Skin of body (tissue), 2 donors: ENCODE results near the gene TC2N. TPM values are rescaled to one million over a fixed set of nuclear protein-coding genes. Genes with fewer than 3 reads are reported as not detected.
"Not testable (repeated sequence)": the region's sequence is repeated elsewhere in the genome, so short reads cannot be mapped to it uniquely, and the experiment has no call there.

Source experiments
- DNase-seq: peaks from one replicate; lab custom pipeline; 2025; lab: John Stamatoyannopoulos, UW
- total RNA-seq: library from RNA; depleted of rRNA; stranded (reverse); fragments of >200 nt; gene quantifications from one replicate; pipeline ENCODE4 v1.2.3, GENCODE V29; 2014

TC2N gene
- total RNA-seq, 1 donor from 2014 or later: 20.2 TPM

- DNase-seq: no peak
These were observed 112.5 kb downstream of the TC2N start for GRCh38 chr14:91754819-91755218.

DNA sequence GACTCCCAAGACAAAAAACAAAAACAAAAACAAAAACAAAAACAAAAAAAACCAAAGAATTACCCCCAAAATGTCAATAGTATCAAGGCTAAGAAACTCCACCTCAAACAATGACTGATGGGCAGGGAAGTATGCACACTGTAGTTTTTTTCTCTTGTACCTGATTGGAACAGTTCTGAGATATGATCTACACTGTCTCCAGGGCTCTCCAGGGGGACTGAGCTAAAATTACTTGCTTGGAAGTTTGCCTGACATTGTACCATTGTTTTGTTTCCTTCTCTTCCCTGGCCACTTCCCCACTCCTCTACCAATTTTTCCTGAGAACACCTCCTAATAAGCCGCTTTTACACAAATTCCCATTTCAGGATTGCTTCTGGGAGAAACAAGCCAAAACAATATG is 113.2 kb downstream of the TC2N start:
- no peak for DNase-seq

DNA sequence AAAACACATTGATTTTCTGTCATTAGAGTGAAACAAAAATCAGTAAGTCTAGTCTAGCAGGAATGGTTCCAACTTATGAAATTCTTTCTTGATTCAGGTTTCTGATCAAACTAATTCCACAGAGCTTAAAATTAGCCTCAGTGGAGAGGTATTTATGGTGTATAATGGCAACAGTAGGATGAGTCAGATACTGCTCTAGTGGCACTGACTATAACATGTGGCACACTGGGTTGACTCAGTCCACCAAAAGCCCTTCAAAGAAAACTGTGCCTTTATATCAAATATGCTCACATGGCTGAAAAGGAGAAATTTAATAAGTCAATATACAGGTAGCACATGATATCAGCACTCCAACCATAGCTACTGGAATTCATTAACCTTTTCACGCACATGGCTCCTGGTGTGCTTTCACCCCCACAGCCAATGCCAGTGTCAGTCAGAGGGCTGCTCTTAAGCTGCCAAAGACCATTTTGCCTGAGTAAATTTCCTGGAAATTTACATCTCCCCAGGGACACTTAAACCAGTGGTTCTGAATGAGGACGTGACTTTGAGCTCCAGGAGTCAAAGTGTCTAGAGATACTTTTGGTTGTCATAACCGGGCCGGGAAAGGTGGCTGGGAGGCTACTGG is 113.7 kb downstream of the TC2N start:
- no peak for DNase-seq

DNA sequence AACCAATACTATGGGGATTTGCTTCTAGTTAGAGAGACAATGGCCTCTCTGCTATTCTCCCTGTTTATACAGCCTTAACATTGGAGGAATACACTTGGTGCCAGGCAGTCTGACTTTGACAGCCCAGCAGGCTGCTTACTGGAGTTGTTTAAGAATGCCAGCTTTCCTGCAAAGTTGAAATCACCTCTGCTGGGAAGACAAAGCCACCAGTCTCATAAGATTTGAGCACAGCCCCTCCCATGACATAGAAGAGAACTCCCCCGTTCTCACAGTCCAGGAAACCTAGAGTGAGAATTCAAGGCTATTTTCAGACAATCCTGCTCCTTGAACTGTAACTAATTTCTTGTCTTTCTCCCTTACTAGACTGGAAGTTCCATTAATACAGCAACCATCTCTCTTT is 114.4 kb downstream of the TC2N start:
- no peak for DNase-seq

DNA sequence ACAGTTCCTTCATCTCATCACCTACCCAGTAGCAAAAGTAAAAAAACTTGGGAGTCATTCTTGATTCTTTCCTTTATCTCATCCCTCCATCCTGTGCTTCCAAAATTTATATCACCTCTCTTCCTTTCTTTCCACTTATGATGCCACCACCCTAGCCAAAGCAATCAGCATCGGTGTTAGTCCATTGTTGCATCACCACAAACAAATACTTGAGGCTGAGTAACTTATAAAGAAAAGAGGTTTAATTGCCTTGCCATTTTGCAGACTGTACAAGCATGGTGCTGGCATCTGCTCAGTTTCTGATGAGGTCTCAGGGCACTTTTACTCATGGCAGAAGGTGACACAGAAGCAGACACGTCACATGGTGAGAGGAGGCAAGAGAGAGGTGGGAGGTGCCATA is 115.6 kb downstream of the TC2N start:
- no peak for DNase-seq

DNA sequence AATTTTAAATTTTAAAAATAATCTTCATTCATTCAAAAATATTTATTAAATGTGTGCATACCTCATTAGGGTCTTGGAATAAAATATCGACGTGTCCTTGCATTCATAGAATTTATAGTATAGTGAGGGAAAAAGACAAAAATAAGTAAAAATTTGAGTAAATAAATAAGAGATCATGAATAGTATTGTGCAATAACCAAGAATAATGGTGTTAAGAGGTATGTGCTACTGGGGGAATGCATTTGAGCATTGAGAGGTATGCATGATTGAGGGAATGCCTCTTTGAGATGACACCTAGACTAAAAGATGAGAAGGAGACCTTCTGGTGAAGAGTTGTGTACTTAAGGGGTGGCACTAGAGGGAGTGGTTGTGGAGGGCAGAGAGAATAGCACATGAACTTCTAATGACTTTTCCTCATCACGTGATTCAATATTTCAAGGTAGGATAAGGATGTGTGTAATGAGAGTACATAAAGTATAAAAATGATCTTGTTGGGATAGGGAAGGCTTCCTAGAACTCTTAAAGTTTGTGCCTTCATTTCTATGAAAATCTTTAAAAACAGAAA is 116.6 kb downstream of the TC2N start:
- DNase-seq: no peak

DNA sequence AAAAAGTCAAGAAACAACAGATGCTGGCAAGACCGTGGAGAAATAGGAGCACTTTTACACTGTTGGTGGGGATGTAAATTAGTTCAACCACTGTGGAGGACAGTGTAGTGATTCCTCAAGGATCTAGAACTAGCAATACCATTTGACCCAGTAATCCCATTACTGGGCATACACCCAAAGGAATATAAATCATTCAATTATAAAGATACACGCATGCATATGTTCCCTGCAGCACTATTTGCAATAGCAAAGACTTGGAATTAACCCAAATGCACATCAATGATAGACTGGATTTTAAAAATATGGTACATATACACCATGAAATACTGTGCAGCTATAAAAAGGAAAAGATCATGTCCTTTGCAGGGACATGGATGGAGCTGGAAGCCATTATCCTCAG is 117.5 kb downstream of the TC2N start:
- DNase-seq: no peak

DNA sequence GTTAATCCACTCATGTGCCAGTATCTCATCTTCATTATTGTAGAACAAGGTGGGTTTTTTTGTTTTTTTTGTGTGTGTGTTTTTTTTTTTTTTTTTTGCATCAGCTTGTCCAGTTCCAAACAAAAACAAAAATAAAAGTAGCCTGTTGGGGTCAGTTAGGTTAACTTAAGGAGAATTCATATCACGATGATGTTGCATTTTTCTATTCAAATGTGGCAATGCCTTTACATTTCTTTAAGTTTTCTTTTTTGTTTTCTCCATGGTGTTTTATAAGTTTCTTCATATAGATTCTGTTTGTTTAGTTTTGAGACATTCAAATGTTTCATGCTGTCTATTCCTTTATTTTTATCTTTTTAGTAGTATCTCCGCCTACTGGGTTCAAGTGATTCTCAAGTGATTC is 119.3 kb downstream of the TC2N start:
- DNase-seq: no peak

- DNase-seq: no peak
These were observed 122.0 kb downstream of the TC2N start for GRCh38 chr14:91745344-91745743.

GRCh38 chr14:91744068-91744480 is 123.3 kb downstream of the TC2N start:
- DNase-seq: no peak

- DNase-seq: no peak
These were observed 124.1 kb downstream of the TC2N start for GRCh38 chr14:91743305-91743653.

GRCh38 chr14:91742621-91743304 is 124.6 kb downstream of the TC2N start:
- DNase-seq: no peak

DNA sequence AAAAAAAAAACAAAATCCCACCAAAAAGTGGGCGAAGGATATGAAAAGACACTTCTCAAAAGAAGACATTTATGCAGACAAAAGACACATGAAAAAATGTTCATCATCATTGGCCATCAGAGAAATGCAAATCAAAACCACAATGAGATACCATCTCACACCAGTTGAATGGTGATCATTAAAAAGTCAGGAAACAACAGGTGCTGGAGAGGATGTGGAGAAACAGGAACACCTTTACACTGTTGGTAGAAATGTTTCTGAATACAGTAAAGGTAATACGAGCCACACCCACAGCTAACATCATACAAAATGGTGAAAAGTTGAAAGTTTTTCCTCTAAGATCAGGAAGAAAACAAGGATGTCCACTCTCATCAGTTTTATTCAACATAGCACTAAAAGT is 127.5 kb downstream of the TC2N start:
- not testable (repeated sequence) for DNase-seq

DNA sequence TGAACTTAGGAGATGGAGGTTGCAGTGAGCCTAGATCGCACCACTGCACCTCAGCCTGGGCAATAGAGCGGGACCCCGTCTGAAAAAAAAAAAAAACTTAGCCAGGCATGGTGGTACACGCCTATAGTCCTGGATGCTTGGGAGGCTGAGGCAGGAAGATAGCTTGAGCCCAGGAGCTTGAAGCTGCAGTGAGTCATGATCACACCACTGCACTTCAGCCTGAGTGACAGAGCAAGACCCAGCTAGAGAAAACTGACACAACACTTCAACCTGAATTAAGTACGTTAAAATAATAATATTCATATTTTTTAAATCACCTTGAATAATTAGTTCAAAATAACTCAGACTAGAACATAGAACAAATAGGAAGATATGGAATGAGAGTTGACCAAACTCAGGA is 129.7 kb downstream of the TC2N start:
- no peak for DNase-seq

DNA sequence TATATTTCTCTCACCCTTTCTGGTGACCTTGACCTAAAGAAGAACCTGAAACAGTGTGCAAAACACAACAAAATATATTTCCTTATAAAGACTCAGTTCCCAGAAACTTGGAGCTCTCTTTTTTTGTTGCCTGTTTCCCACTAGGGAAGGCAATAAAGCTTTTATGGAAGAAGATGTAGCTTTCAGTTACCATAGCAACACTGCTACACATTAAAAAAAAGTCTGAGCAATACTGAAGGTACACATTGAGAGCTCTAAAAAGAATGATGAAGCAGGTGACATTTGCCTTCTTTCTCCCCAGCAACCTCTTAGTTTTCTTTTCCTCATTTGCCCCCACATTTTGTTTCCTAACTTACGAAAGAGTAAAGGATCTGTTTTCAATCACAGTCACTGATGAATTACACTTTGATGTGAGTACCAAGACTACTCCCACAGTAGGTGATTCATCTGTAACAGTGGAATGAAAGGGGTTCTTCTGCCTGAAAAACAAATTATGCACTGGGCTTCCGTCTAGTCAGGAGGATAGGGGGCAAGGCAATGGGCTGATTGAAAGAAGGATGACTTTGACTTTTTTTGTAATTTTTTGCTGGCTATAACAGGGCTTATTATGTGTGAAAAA is 134.4 kb downstream of the TC2N start:
- DNase-seq: no peak

GRCh38 chr14:91732439-91732838 is 134.9 kb downstream of the TC2N start:
- DNase-seq: no peak

DNA sequence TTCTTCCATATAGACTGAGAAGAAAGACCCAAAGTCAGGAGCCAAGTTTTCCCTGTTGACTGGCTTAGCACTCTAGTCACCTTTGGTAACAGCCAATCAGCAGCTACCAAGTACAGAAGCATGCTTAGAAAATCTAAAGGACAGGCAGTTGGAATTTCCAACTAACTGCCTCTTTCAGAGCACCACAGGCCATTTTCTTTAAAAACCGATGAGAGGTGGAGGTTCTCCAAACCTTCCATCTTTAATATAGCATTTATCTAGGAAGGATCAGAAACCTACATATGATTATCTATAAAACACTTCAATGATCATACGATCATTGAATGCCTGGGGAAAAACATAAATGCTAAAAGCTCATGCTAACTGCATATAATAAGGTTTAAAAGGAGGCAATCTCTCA is 135.3 kb downstream of the TC2N start, which contains the start of gene CATSPERB:
TSS of gene CATSPERB (minus strand) at position 101 of the 400 bp plus-strand sequence. CDS start 2,607 bp downstream, outside the sequence.
- no peak for DNase-seq

DNA sequence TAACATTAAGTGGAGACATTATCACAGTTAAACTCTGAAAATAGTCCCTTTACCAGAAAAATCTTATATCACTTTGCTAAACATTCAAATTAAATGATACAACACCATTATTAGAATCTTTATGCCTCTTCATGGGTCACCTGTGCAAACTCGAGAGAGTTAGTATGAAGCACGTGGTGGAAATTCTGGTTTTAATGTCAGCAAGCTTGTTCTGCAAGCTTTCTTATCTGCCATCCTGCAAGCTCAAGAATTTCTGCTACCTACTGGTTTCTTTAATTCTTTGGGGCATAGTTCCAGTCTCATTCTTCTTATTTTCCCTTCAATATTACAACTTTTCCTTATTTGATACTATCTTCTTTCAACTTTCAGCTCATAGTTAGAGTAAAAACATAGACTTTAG is 136.3 kb downstream of the TC2N start:
- no peak for DNase-seq

GRCh38 chr14:91729756-91730155 is 137.6 kb downstream of the TC2N start:
- no peak for DNase-seq
